Measurements from ENCODE around the gene ECHDC1.
"Not testable (repeated sequence)": the region's sequence is repeated elsewhere in the genome, so short reads cannot be mapped to it uniquely, and the experiment has no call there.

ECHDC1 gene

DNA sequence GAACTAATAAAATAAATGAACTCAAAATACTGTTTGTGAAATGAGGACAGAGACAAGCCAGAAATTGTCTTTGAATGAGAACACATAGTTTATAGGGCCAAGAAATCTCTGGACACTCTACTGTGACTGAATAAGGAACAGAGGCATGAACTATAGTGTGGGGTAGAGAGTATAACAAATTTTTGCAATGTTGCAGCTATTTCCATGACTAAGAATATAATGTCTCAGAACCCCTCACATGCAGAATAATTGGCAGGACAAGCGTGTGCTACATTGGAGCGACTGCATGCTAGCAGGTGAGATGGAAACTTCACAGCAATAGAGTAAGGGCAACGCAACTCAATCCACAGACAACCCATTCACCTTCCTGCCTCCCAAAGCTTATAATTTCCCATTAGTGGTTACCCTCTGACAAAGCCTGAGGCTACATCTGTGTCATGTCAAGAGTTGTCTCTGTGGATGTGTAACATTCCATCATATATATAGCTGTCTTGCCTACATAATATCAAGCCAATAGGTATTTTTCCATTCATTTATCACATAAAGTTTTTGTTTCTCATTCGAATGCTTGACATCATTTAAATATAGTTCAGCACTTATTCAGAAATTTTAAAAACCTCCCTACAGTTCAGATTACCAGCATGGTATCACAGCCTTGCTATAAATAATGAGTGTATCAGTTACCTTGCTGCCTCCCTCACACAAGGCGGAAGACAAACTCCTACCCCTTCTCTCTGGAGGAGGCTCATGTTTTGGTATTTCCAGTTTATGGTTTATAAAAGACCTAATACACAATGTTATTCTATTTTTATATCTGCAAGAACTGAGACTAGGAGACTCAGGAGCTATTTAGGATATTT, 47.9 kb upstream of the ECHDC1 start (continued):
- TF ChIP-seq GLIS3 (CRISPR knock-in tag; IDR thresholded peaks at IDR 0.05) (no peak), ARNTL (CRISPR knock-in tag; IDR thresholded peaks at IDR 0.05; ENCODE audit: borderline replicate concordance, low read depth) (no peak)
- TF ChIP-seq, protein P1, sequence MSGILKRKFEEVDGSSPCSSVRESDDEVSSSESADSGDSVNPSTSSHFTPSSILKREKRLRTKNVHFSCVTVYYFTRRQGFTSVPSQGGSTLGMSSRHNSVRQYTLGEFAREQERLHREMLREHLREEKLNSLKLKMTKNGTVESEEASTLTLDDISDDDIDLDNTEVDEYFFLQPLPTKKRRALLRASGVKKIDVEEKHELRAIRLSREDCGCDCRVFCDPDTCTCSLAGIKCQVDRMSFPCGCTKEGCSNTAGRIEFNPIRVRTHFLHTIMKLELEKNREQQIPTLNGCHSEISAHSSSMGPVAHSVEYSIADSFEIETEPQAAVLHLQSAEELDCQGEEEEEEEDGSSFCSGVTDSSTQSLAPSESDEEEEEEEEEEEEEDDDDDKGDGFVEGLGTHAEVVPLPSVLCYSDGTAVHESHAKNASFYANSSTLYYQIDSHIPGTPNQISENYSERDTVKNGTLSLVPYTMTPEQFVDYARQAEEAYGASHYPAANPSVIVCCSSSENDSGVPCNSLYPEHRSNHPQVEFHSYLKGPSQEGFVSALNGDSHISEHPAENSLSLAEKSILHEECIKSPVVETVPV (CRISPR knock-in tag; IDR thresholded peaks at IDR 0.05) = no peak

DNA sequence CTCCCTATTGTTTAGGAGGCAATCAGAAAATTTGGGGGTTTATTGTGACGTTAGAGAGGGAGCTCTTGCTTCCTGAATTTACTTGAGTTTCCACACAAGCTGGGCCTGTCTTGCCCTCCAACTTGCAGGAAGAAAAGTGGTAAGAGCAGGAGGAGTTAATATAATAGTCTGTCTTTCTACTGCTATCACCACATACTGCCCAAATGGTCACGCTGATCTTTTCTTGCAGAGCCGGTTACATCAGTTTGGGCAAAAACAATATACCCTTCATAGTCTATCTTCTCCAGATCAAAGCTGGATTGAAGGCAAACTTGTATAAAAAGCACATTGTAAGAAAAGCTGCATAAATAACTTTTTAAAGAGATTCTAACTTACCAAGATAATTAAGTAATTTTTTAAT, 46.3 kb upstream of the ECHDC1 start:
- ATAC-seq = no peak
- TF ChIP-seq, protein P2, sequence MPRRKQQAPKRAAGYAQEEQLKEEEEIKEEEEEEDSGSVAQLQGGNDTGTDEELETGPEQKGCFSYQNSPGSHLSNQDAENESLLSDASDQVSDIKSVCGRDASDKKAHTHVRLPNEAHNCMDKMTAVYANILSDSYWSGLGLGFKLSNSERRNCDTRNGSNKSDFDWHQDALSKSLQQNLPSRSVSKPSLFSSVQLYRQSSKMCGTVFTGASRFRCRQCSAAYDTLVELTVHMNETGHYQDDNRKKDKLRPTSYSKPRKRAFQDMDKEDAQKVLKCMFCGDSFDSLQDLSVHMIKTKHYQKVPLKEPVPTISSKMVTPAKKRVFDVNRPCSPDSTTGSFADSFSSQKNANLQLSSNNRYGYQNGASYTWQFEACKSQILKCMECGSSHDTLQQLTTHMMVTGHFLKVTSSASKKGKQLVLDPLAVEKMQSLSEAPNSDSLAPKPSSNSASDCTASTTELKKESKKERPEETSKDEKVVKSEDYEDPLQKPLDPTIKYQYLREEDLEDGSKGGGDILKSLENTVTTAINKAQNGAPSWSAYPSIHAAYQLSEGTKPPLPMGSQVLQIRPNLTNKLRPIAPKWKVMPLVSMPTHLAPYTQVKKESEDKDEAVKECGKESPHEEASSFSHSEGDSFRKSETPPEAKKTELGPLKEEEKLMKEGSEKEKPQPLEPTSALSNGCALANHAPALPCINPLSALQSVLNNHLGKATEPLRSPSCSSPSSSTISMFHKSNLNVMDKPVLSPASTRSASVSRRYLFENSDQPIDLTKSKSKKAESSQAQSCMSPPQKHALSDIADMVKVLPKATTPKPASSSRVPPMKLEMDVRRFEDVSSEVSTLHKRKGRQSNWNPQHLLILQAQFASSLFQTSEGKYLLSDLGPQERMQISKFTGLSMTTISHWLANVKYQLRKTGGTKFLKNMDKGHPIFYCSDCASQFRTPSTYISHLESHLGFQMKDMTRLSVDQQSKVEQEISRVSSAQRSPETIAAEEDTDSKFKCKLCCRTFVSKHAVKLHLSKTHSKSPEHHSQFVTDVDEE (CRISPR knock-in tag; IDR thresholded peaks at IDR 0.05) = no peak
- TF ChIP-seq TCF4 (CRISPR knock-in tag; IDR thresholded peaks at IDR 0.05; ENCODE audit: borderline replicate concordance) (no peak), ESRRG (CRISPR knock-in tag; IDR thresholded peaks at IDR 0.05) (no peak), ISL1 (CRISPR knock-in tag; IDR thresholded peaks at IDR 0.05) (no peak), ZNF8 (CRISPR knock-in tag; IDR thresholded peaks at IDR 0.05) (no peak), ZNF565 (CRISPR knock-in tag; conservative IDR thresholded peaks at IDR 0.05; ENCODE audit: low read depth) (no peak), PPARA (CRISPR knock-in tag; IDR thresholded peaks at IDR 0.05; ENCODE audit: borderline replicate concordance) (no peak), ARNTL (CRISPR knock-in tag; IDR thresholded peaks at IDR 0.05; ENCODE audit: borderline replicate concordance, low read depth) (no peak), ZFP3 (CRISPR knock-in tag; IDR thresholded peaks at IDR 0.05) (no peak), OSR1 (CRISPR knock-in tag; IDR thresholded peaks at IDR 0.05) (no peak), CSDC2 (CRISPR knock-in tag; IDR thresholded peaks at IDR 0.05) (no peak), BACH2 (CRISPR knock-in tag; IDR thresholded peaks at IDR 0.05; ENCODE audit: borderline replicate concordance) (no peak), RARB (CRISPR knock-in tag; IDR thresholded peaks at IDR 0.05) (no peak), ZNF70 (CRISPR knock-in tag; IDR thresholded peaks at IDR 0.05) (no peak), ZFP30 (CRISPR knock-in tag; IDR thresholded peaks at IDR 0.05) (no peak)
- TF ChIP-seq, protein P3, sequence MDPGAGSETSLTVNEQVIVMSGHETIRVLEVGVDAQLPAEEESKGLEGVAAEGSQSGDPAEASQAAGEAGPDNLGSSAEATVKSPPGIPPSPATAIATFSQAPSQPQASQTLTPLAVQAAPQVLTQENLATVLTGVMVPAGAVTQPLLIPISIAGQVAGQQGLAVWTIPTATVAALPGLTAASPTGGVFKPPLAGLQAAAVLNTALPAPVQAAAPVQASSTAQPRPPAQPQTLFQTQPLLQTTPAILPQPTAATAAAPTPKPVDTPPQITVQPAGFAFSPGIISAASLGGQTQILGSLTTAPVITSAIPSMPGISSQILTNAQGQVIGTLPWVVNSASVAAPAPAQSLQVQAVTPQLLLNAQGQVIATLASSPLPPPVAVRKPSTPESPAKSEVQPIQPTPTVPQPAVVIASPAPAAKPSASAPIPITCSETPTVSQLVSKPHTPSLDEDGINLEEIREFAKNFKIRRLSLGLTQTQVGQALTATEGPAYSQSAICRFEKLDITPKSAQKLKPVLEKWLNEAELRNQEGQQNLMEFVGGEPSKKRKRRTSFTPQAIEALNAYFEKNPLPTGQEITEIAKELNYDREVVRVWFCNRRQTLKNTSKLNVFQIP (CRISPR knock-in tag; IDR thresholded peaks at IDR 0.05; ENCODE audit: borderline replicate concordance, low read depth) = no peak
- TF ChIP-seq, protein P1 (CRISPR knock-in tag; IDR thresholded peaks at IDR 0.05) = no peak
- TF ChIP-seq, protein P4, sequence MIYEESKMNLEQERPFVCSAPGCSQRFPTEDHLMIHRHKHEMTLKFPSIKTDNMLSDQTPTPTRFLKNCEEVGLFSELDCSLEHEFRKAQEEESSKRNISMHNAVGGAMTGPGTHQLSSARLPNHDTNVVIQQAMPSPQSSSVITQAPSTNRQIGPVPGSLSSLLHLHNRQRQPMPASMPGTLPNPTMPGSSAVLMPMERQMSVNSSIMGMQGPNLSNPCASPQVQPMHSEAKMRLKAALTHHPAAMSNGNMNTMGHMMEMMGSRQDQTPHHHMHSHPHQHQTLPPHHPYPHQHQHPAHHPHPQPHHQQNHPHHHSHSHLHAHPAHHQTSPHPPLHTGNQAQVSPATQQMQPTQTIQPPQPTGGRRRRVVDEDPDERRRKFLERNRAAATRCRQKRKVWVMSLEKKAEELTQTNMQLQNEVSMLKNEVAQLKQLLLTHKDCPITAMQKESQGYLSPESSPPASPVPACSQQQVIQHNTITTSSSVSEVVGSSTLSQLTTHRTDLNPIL (CRISPR knock-in tag; IDR thresholded peaks at IDR 0.05; ENCODE audit: low read depth) = no peak

DNA sequence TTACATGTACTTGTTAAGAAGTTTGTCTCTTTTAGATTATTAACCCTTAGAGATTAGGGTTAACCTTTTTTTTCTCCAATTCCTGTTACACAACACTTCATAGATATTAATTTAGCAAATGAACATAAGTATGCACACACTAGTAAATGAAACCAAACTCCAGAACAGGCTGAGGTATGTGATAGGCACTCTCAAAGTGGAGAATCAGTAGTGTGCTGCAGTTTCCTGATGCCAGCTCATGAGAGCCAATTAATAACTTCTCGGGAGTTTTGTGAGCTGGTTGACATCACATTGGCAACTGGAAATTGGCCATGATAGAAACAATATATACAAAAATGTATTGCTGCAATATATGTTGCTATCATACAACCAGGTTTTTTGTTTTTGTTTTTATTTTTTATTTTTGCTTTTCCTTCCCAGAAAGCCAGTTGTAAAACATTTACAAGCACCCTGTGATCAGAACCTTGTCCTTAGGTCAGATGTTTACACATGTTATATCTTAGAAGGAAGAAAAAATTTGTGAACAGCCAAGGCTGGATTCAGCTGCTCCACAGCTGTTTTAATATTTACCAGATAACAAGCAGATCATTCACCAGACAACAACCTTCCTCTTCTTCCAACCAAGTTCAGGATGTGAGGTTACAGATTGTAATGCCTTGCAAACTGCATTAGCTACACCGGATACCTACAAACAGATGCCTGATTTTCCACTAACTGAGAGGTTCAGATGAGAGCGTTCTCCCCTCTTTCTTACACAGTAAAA, 42.4 kb upstream of the ECHDC1 start:
- ATAC-seq = peak; percentile 71; the same call in 2 of the 3 replicates

DNA sequence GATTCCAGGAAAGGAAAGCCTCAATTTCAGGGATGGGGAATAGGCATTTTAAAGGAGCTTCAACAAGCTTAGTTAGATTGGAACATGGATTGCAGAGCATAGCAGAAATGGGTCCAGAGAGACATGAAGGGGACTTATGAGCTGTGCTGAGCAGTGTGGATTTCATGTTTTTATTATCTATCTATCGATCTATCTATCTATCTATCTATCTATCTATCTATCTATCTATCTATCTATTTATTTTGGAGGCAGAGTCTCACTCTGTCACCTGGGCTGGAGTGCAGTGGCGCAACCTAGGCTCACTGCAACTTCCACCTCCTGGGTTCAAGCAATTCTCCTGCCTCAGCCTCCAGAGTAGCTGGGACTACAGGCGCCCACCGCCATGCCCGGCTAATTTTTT, 41.4 kb upstream of the ECHDC1 start:
- not testable (repeated sequence) for ATAC-seq

More for the DNA sequence above, 42.4 kb upstream of the ECHDC1 start:
- TF ChIP-seq ARNTL (CRISPR knock-in tag; IDR thresholded peaks at IDR 0.05; ENCODE audit: borderline replicate concordance, low read depth) (no peak), ZNF8 (CRISPR knock-in tag; IDR thresholded peaks at IDR 0.05) (no peak), SNAI2 (CRISPR knock-in tag; IDR thresholded peaks at IDR 0.05) (no peak), PPARA (CRISPR knock-in tag; IDR thresholded peaks at IDR 0.05; ENCODE audit: borderline replicate concordance) (no peak), ZFP30 (CRISPR knock-in tag; IDR thresholded peaks at IDR 0.05) (no peak), ZC3H10 (CRISPR knock-in tag; IDR thresholded peaks at IDR 0.05) (no peak)
- TF ChIP-seq, protein P2 (CRISPR knock-in tag; IDR thresholded peaks at IDR 0.05) = no peak

Measured in SK-N-SH treated with all-trans-retinoic acid at 6 μM for 48 hours (cell line).